ENCODE results near the gene TMC2. TPM values are rescaled to one million over a fixed set of nuclear protein-coding genes. Genes with fewer than 3 reads are reported as not detected.

The TMC2 gene
- total and polyA plus RNA-seq, 4 donors = 0.06 to 0.31 (median 0.15) TPM; not detected in 1

DNA sequence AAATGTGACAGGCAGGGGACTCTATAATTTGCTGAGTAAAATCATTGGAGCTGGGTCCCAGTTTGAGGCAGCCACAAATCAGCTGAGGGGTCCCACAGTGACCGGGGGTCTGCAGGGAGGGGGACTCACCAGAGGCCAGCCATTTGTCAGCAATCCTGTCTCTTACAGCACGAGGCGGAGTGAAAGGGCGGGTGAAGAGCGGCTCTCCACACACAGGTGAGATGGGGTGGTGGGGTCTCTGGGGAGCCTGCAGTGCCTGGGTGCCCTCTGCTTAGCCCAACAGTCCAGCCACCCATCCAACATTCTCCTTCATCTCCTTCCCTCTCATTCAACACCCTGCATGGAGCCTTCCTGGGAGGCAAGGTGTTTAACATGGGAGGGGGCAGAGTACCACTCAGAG lies 728 bp downstream of the TMC2 start:
- peaks cover 0 to 2% (median 0%) of the 10 kb centered on the region in 4 donors for H3K9me3 ChIP-seq (ENCODE audit: control insufficient read depth in 4 of 4, insufficient read depth in 3 of 4, low read length in 3 of 4)
- H3K4me3 ChIP-seq = no peak overlapping the region
- TF ChIP-seq, protein P1, sequence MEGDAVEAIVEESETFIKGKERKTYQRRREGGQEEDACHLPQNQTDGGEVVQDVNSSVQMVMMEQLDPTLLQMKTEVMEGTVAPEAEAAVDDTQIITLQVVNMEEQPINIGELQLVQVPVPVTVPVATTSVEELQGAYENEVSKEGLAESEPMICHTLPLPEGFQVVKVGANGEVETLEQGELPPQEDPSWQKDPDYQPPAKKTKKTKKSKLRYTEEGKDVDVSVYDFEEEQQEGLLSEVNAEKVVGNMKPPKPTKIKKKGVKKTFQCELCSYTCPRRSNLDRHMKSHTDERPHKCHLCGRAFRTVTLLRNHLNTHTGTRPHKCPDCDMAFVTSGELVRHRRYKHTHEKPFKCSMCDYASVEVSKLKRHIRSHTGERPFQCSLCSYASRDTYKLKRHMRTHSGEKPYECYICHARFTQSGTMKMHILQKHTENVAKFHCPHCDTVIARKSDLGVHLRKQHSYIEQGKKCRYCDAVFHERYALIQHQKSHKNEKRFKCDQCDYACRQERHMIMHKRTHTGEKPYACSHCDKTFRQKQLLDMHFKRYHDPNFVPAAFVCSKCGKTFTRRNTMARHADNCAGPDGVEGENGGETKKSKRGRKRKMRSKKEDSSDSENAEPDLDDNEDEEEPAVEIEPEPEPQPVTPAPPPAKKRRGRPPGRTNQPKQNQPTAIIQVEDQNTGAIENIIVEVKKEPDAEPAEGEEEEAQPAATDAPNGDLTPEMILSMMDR (IDR thresholded peaks at IDR 0.05; ENCODE audit: control extremely low read depth, extremely low read depth) = no peak
- DNase-seq = no peak
- H3K27ac ChIP-seq (ENCODE audit: low read depth in 1 of 2, low read length in 1 of 2) = no peak overlapping the region
- WGBS, 2 donors = 70 to 75% methylated on average over 5 of the region's 5 CpGs
- H3K27me3 ChIP-seq (ENCODE audit: control insufficient read depth in 3 of 3, insufficient read depth in 3 of 3, low read length in 2 of 3) = no peaks in the 10 kb centered on the region
- H3K9ac ChIP-seq (ENCODE audit: insufficient read depth in 1 of 2, low read length in 2 of 2) = no peak overlapping the region
- H3K36me3 ChIP-seq (ENCODE audit: control insufficient read depth in 4 of 4, insufficient read depth in 4 of 4, low read length in 4 of 4) = no peaks in the 10 kb centered on the region
- H3K4me1 ChIP-seq (ENCODE audit: control insufficient read depth in 5 of 5, insufficient read depth in 5 of 5, low read length in 5 of 5) = no peaks in the 10 kb centered on the region
- ATAC-seq (ENCODE audit: insufficient read depth, low FRiP score) = no peak

DNA sequence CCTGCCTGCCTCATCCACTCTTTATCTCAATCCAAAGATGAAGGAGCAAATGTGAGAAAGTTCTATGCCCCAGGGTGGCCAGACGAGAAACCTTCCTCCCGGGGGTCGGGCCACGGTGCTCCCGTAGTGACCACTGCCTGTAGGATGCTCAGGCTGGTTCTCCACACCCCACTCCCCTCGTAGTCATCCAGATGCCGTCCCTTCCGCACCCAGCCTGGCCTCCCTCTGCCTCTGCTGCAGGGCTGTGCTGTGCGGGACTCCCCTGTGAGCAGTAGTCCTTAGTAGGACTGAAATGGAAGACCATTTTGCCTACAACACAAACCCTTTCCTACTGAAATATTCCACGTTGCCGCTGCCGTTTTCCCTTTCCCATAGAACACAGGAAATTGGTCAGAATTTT lies 2.0 kb downstream of the TMC2 start:
- H3K27me3 ChIP-seq (ENCODE audit: control insufficient read depth in 3 of 3, insufficient read depth in 3 of 3, low read length in 2 of 3) = no peaks in the 10 kb centered on the region
- no peak overlapping the region for H3K9ac ChIP-seq (ENCODE audit: insufficient read depth in 1 of 2, low read length in 2 of 2)
- ATAC-seq (ENCODE audit: insufficient read depth, low FRiP score) = no peak
- WGBS, 2 donors = 75 to 77% methylated on average over 12 of the region's 12 CpGs
- TF ChIP-seq, protein P1 (IDR thresholded peaks at IDR 0.05; ENCODE audit: control extremely low read depth, extremely low read depth) = no peak
- no peak overlapping the region for H3K27ac ChIP-seq (ENCODE audit: low read depth in 1 of 2, low read length in 1 of 2)
- H3K4me3 ChIP-seq = no peak overlapping the region
- H3K4me1 ChIP-seq (ENCODE audit: control insufficient read depth in 5 of 5, insufficient read depth in 5 of 5, low read length in 5 of 5) = no peaks in the 10 kb centered on the region
- H3K36me3 ChIP-seq (ENCODE audit: control insufficient read depth in 4 of 4, insufficient read depth in 4 of 4, low read length in 4 of 4) = no peaks in the 10 kb centered on the region
- DNase-seq = no peak
- peaks cover 0 to 2% (median 0%) of the 10 kb centered on the region in 4 donors for H3K9me3 ChIP-seq (ENCODE audit: control insufficient read depth in 4 of 4, insufficient read depth in 3 of 4, low read length in 3 of 4)

DNA sequence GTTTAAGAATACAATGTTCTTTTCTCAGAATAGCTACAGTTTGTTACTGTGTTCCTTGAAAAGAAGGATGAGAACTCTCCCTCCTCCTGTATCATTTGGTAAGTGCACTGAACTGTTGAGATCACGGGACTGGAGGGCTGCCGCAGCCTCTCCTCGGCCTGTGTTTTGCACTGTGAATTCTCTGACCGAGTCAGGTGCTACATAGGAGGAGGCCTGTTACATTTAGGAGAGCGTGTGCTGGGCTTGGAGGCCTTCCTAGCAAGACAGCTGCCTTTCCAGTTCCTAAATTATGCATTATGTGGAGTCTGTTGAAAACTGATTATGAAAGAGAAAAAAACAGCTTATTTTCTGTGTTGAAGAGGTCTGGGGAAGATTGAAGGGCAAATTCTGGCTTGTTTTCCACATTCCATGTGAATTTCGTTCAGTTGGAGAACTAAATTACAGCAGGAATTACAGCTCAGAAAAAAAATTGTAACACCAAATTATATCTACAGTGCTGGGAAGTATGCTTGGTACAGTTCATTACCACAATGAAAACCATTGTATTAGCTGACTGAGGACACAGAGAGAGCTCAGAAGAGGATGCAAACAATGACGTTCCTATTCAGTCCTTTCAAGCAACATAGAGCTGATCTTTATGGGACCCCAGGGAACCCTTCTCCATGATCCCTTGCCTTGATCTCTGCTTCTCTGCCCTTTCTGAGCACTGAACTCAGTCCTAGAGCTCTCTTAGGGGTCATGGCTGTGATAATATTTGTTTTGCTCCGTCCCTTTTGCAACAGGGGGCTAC lies 2.8 kb downstream of the TMC2 start:
- ATAC-seq (ENCODE audit: insufficient read depth, low FRiP score) (no peak), DNase-seq (no peak)
- no peak overlapping the region for H3K4me3 ChIP-seq
- H3K27me3 ChIP-seq (ENCODE audit: control insufficient read depth in 3 of 3, insufficient read depth in 3 of 3, low read length in 2 of 3) = peaks cover 0 to 2% (median 0%) of the 10 kb centered on the region in 3 donors
- peaks cover 0 to 2% (median 0%) of the 10 kb centered on the region in 4 donors for H3K9me3 ChIP-seq (ENCODE audit: control insufficient read depth in 4 of 4, insufficient read depth in 3 of 4, low read length in 3 of 4)
- whole genome bisulfite sequencing, 2 donors = 56 to 65% methylated on average over 8 of the region's 8 CpGs
- H3K4me1 ChIP-seq (ENCODE audit: control insufficient read depth in 5 of 5, insufficient read depth in 5 of 5, low read length in 5 of 5) = no peaks in the 10 kb centered on the region
- no peaks in the 10 kb centered on the region for H3K36me3 ChIP-seq (ENCODE audit: control insufficient read depth in 4 of 4, insufficient read depth in 4 of 4, low read length in 4 of 4)
- no peak overlapping the region for H3K9ac ChIP-seq (ENCODE audit: insufficient read depth in 1 of 2, low read length in 2 of 2)
- TF ChIP-seq, protein P1 (IDR thresholded peaks at IDR 0.05; ENCODE audit: control extremely low read depth, extremely low read depth) = no peak
- H3K27ac ChIP-seq (ENCODE audit: low read depth in 1 of 2, low read length in 1 of 2) = no peak overlapping the region
